ENCODE results near the gene ZFHX3.

The ZFHX3 gene

DNA sequence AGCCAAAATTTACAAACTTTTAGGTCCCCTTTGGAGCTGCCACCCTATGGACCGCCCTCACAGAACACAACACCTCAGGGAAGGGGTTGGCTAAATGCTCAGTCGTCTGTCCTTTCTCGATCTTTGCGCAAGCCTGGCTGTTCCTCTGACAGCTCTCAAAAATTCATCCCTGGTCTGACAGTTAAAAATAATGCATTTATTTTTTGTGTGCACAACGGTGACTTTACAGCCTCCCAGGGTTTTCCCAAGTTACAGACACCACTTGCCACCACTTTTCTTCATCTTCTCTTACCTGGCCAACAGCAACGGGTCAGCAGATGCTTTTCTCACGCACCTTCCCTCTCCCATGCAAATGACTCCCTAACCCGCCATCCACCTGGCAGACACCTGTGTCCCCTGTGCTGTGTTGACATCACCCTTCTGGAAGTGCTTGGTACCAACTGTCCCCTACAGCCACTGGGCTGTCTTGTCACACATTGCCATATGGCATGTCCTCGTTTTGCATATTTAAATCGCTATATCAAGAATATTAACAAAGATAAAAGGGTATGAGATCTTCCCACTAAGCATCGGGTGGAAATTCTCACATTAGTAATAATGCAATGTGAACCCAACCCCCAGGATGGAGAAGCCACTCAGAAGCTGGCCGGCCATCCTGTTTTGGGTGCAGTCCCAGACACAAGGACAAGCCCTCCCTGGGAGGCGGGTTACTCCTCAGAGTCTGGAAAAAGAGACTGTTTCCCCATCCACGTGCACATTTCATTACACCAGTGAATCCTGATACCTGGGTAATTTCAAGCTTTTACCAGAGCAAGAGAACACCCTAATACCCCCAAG lies 187.0 kb downstream of the ZFHX3 start:
- no peak for DNase-seq (ENCODE audit: extremely low read depth, low read depth)
- TF ChIP-seq, protein P1, sequence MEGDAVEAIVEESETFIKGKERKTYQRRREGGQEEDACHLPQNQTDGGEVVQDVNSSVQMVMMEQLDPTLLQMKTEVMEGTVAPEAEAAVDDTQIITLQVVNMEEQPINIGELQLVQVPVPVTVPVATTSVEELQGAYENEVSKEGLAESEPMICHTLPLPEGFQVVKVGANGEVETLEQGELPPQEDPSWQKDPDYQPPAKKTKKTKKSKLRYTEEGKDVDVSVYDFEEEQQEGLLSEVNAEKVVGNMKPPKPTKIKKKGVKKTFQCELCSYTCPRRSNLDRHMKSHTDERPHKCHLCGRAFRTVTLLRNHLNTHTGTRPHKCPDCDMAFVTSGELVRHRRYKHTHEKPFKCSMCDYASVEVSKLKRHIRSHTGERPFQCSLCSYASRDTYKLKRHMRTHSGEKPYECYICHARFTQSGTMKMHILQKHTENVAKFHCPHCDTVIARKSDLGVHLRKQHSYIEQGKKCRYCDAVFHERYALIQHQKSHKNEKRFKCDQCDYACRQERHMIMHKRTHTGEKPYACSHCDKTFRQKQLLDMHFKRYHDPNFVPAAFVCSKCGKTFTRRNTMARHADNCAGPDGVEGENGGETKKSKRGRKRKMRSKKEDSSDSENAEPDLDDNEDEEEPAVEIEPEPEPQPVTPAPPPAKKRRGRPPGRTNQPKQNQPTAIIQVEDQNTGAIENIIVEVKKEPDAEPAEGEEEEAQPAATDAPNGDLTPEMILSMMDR (IDR thresholded peaks at IDR 0.05; ENCODE audit: low read depth, low read length), result no peak

DNA sequence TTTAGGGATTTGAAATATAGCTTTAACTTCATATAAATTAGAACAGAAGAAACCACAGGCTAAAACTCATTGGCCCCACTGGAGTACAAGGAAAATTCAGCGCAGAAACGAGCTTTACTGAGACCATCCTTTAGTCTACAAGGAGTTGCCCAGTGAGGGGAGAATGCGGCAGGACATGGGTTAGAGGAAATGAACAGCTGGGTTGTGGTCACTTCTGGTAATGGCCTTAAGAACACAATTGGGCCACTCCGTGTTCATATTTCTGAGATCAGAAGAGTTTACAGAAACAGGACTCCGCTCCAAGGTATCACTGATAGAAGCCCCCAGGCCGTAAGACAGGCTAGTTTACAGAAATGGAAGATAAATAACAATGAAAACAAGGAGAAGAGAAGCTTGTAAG lies 188.3 kb downstream of the ZFHX3 start:
- TF ChIP-seq, protein P1 (IDR thresholded peaks at IDR 0.05; ENCODE audit: low read depth, low read length), result no peak
- DNase-seq (ENCODE audit: extremely low read depth, low read depth), result no peak

DNA sequence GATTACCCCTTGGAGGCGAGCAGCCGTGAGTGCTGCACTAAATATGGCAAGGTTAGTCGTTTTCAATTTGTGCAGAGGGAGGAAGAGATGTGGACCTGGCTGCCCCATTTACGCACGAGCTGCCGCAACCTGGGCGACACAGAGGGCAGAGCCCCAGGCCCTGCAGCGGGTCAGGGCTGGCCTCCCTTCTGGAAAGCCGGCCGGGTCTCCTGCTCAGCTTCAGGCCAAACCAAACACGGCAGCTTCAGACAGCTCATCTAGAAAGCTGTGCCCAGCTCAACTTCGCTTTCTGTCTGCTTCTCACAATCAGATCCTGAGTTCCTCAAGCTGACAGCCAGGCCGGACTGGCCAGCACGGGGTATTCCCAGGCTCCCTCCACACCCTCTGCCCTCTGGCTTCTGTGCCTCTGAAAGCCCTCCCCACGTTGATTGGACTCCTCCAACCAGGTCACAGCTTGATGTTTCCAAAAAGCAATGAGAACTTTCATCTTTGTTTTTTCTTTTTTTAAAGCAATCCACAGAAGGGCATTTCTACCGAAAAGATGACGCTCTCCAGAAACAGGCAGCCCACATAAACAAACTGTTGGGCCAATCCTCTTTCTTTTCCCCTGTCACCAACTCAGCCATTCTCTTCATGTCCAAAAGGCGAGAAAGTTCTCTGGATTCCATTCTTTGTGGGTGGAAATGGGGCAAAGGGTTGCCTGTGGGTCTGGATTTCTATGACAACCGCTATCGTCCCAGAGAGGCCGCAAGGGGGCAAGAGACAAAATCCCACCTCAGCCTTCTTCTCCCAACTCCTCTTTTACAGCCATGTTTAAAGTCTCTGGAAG lies 189.0 kb downstream of the ZFHX3 start:
- TF ChIP-seq, protein P1 (IDR thresholded peaks at IDR 0.05; ENCODE audit: low read depth, low read length), result no peak
- no peak for DNase-seq (ENCODE audit: extremely low read depth, low read depth)

DNA sequence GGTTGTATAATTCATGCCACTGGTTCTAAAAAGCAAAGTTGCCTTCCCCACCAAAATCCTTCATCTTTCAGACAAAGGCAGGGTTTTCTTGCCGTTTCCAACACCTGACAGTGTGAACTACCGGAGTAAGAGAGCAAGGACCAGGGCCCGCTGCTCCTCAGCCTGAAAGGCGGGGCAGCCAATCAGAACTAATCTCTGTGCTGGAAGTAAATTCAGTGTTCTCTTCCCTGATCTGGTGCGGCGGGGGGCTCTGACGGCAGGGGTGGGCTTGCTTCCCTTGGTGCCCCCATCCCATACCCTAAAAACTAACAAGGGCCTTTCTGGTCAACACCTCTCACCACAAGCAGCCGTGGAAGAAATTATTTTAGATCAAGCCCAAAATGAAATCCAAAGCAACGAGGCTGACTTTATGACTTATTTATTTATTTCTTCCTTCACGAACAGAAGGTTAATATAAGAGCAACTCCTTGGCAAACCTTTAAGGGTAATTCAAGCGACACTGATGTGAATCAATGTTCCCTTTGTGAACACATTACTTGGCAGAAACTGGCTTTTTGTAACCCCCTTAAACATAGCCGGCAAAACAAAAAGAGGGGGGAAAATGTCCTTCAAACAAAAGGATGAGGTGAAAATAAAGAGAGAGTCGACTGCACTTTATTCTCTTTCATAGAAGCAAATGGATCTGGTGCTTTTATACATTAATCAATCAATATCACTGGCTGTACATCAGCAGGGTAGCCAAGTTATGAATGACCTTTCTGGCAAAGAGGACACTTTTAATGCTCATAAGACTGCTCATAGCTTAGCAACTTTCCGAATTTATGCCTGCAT lies 189.9 kb downstream of the ZFHX3 start:
- TF ChIP-seq, protein P1 (IDR thresholded peaks at IDR 0.05; ENCODE audit: low read depth, low read length), result no peak
- no peak for DNase-seq (ENCODE audit: extremely low read depth, low read depth)

DNA sequence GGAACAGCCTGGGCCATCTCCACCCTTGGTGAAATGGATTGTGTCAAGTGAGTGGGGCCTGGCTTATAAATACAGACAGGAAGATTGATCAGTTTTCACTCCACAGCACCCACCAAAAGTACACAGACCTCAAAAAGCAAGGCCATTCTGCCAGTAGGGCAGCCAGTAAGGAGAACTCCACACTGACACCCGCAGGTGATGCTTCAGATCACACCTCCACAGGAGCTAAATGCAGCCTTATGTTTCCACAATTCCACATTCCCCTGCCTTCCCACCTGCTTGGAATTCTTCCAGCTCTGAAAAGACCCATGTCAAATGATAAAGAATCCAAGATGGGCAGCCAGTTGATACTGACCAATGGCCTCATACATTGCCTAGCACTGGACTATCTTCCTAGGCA lies 191.1 kb downstream of the ZFHX3 start:
- TF ChIP-seq, protein P1 (IDR thresholded peaks at IDR 0.05; ENCODE audit: low read depth, low read length), result no peak; the same call in none of the 2 replicates
- no peak for DNase-seq (ENCODE audit: extremely low read depth, low read depth)

DNA sequence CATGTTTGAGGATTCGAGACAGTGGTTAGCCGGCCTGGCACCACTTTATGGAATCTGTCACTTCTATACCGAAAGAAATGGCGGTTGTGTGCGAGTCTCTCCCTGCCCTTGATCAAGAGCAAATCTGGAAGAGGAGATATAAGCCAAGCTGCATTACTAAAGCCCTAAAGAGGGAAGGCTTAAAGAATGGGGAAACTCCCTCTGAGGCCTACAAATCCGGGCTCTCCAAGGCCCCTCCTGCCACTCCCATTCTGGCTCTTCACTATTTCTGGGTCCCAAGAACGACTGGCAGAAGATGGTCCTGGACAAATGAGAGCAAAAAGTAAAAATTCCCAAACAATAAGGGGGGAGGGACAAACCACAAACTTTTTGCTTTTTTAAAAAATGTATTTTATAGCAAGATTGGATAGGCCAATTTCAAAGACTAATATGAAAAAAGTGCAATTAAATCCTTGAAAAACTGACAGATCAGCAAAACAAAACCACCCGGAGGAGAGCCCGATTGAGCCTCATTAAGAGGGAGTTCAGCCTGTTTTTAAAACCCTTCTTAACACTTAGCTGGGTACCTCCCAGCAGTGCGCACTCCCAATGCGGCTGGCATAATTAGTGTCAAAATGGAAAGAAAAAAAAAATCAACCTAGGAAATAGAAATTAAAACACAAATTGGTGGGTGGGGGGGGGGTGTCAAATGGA lies 193.5 kb downstream of the ZFHX3 start:
- TF ChIP-seq, protein P1 (IDR thresholded peaks at IDR 0.05; ENCODE audit: low read depth, low read length), result no peak
- no peak for DNase-seq (ENCODE audit: extremely low read depth, low read depth)

Measured in AG09319 (cell line).